Kidney epithelial cell (primary cell): ENCODE data around the gene EGF. TPM values are rescaled to one million over a fixed set of nuclear protein-coding genes. Genes with fewer than 3 reads are reported as not detected.

ENCODE experiments used
- DNase-seq: peaks from one replicate; pipeline ENCODE4 v3.0.0-alpha.2; 2010; ENCODE audit warnings: low read depth
- H3K27me3 ChIP-seq: 2 replicates; pipeline ENCODE4 v1.6.0; 2011; ENCODE audit warnings: low read length; ENCODE audit not compliant: control insufficient read depth, insufficient read depth
- H3K36me3 ChIP-seq: 2 replicates; pipeline ENCODE4 v1.5.1; 2011; ENCODE audit warnings: low read length; ENCODE audit not compliant: control insufficient read depth, insufficient read depth
- H3K4me3 ChIP-seq: 2 replicates; pipeline ENCODE4 v1.5.1; 2011; ENCODE audit warnings: low read depth, mild to moderate bottlenecking, control low read depth, low read length
- CTCF ChIP-seq: IDR thresholded peaks from 2 replicates; pipeline ENCODE4 v1.5.1; 2011; ENCODE audit warnings: mild to moderate bottlenecking, moderate library complexity, low read length, control low read depth, inconsistent platforms; ENCODE audit not compliant: insufficient read depth, poor library complexity, severe bottlenecking
- total RNA-seq: library from RNA; depleted of rRNA; stranded (reverse); fragments of >200 nt; gene quantifications from 2 replicates; pipeline ENCODE4 v1.2.3, GENCODE V29; 2015

Gene EGF
- total RNA-seq, 1 donor from 2014 or later, result 0.21 TPM

GRCh38 chr4:110020646-110021443 is 108.2 kb downstream of the EGF start:
- H3K36me3 ChIP-seq, result no peaks in the 10 kb centered on the region
- H3K27me3 ChIP-seq, result no peaks in the 10 kb centered on the region
- DNase-seq, result no peak
- no peak for TF ChIP-seq CTCF
- H3K4me3 ChIP-seq, result no peak overlapping the region

- Histone ChIP-seq H3K36me3 (no peaks in the 10 kb centered on the region), H3K4me3 (no peak overlapping the region), H3K27me3 (no peaks in the 10 kb centered on the region)
- no peak for TF ChIP-seq CTCF
- DNase-seq, result no peak
Observed at GRCh38 chr4:110022457-110022856, 109.8 kb downstream of the EGF start.

GRCh38 chr4:110025056-110025455 is 112.4 kb downstream of the EGF start:
- Histone ChIP-seq H3K4me3 (no peak overlapping the region), H3K36me3 (no peaks in the 10 kb centered on the region), H3K27me3 (no peaks in the 10 kb centered on the region)
- DNase-seq, result no peak
- no peak for TF ChIP-seq CTCF

GRCh38 chr4:110025718-110026117 is 113.0 kb downstream of the EGF start:
- DNase-seq, result no peak
- no peak for TF ChIP-seq CTCF
- H3K36me3 ChIP-seq, result no peaks in the 10 kb centered on the region
- H3K4me3 ChIP-seq, result no peak overlapping the region
- H3K27me3 ChIP-seq, result no peaks in the 10 kb centered on the region

GRCh38 chr4:110032603-110033002 is 119.9 kb downstream of the EGF start:
- no peak for TF ChIP-seq CTCF
- no peaks in the 10 kb centered on the region for H3K27me3 ChIP-seq

More at GRCh38 chr4:110032603-110033002, 119.9 kb downstream of the EGF start:
- no peak for DNase-seq
- Histone ChIP-seq H3K4me3 (no peak overlapping the region), H3K36me3 (no peaks in the 10 kb centered on the region)
